Measurements from ENCODE around the gene CENPN.

DNA sequence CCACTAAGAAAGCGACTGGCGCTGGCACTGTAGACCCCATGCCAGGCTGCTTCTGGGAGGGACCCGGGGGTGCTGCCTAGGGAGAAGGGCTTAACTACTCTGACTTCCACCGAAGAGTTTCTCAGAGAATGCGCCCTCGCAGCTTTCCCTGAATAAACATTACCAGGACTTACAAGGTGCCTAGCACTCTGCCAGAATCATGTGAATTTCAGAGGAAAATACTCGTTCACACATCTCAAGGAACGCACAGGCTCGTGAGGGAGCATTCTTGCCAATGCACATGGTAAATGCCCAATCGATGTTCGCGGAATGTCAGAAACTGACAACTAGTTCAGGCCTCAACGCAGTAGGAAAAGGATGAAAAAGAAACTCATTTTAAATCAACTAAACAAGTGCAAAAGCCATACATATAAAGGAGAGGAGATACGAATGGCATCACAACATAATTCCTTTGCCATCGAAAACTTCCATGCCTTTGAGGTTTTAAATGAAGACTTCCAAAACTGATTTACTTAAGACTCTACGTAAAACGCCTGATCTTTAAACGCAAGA, 1.3 kb upstream of the CENPN start:
- TF ChIP-seq, protein P1, sequence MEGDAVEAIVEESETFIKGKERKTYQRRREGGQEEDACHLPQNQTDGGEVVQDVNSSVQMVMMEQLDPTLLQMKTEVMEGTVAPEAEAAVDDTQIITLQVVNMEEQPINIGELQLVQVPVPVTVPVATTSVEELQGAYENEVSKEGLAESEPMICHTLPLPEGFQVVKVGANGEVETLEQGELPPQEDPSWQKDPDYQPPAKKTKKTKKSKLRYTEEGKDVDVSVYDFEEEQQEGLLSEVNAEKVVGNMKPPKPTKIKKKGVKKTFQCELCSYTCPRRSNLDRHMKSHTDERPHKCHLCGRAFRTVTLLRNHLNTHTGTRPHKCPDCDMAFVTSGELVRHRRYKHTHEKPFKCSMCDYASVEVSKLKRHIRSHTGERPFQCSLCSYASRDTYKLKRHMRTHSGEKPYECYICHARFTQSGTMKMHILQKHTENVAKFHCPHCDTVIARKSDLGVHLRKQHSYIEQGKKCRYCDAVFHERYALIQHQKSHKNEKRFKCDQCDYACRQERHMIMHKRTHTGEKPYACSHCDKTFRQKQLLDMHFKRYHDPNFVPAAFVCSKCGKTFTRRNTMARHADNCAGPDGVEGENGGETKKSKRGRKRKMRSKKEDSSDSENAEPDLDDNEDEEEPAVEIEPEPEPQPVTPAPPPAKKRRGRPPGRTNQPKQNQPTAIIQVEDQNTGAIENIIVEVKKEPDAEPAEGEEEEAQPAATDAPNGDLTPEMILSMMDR (conservative IDR thresholded peaks at IDR 0.05; ENCODE audit: low read depth, low read length): no peak
- TF ChIP-seq EZH2 (IDR thresholded peaks at IDR 0.05; ENCODE audit: low read length, unreplicated experiment): no peak
